ENCODE data around the gene RBFOX2.

- no peak for TF ChIP-seq CTCF (IDR thresholded peaks at IDR 0.05)
- TF ChIP-seq ZFX (IDR thresholded peaks at IDR 0.05; ENCODE audit: borderline replicate concordance) = no peak
Observed at GRCh38 chr22:35900483-35901168, 128.0 kb downstream of the RBFOX2 start.
